Fibroblast of lung (primary cell): ENCODE data around the gene RAPGEF2.

Experiments used
- EZH2 ChIP-seq: IDR thresholded peaks from 2 replicates; pipeline ENCODE4 v1.5.1; 2012; ENCODE audit warnings: low read length, control low read depth, mild to moderate bottlenecking; ENCODE audit errors: missing control alignments
- TF ChIP-seq, protein P1 (sequence below), 2 donors: IDR thresholded peaks in 1 of 2; conservative IDR thresholded peaks in 1 of 2; 1 replicate in 1 of 2; 2 replicates in 1 of 2; pipeline ENCODE4 v1.5.1; 2011 to 2012; ENCODE audit warnings: low read length in 2 of 2, control low read depth in 1 of 2, inconsistent platforms in 1 of 2, low read depth in 1 of 2, mild to moderate bottlenecking in 1 of 2

DNA sequence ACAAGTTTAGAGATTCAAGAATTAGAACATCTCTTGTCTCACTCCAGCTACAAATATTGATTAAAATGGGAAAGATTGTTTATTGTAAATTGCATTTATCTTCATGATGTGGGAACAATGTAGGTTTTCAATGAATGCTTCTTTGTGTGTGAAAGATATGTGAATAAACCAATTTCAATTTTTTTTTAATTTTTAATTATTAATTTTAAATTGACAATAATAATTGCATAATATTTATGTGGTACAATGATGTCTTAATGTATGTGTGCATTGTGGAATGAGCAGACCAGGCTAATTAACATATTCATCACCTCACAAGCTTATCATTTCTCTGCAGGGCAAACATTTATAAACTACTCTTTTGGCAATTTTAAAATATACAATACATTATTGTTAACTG lies 281.1 kb downstream of the RAPGEF2 start:
- TF ChIP-seq, protein P1, sequence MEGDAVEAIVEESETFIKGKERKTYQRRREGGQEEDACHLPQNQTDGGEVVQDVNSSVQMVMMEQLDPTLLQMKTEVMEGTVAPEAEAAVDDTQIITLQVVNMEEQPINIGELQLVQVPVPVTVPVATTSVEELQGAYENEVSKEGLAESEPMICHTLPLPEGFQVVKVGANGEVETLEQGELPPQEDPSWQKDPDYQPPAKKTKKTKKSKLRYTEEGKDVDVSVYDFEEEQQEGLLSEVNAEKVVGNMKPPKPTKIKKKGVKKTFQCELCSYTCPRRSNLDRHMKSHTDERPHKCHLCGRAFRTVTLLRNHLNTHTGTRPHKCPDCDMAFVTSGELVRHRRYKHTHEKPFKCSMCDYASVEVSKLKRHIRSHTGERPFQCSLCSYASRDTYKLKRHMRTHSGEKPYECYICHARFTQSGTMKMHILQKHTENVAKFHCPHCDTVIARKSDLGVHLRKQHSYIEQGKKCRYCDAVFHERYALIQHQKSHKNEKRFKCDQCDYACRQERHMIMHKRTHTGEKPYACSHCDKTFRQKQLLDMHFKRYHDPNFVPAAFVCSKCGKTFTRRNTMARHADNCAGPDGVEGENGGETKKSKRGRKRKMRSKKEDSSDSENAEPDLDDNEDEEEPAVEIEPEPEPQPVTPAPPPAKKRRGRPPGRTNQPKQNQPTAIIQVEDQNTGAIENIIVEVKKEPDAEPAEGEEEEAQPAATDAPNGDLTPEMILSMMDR (conservative IDR thresholded peaks at IDR 0.05 in 1 of 2, IDR thresholded peaks at IDR 0.05 in 1 of 2; ENCODE audit: low read depth in 1 of 2, low read length in 2 of 2), result no peak
- no peak for TF ChIP-seq EZH2
